Stromal cell of bone marrow (primary cell): Measurements from ENCODE around the gene FRZB.

Source experiments
- DNase-seq: peaks from one replicate; pipeline ENCODE4 v3.0.0-alpha.2; 2012; ENCODE audit warnings: low read depth

Gene FRZB

GRCh38 chr2:182834293-182834692 lies 32.1 kb downstream of the FRZB start:
- DNase-seq, result no peak

- DNase-seq, result no peak
These were observed 33.2 kb downstream of the FRZB start for GRCh38 chr2:182833084-182833854.

- DNase-seq, result no peak
These were observed 34.5 kb downstream of the FRZB start for GRCh38 chr2:182831921-182832320.

GRCh38 chr2:182831101-182831500 lies 35.3 kb downstream of the FRZB start:
- DNase-seq, result no peak

- no peak for DNase-seq
These were observed 39.1 kb downstream of the FRZB start for GRCh38 chr2:182827182-182827879.

GRCh38 chr2:182826496-182826895 lies 39.9 kb downstream of the FRZB start:
- DNase-seq, result no peak

- DNase-seq, result no peak
These were observed 40.4 kb downstream of the FRZB start for GRCh38 chr2:182826064-182826463.

- DNase-seq, result no peak
These were observed 41.7 kb downstream of the FRZB start for GRCh38 chr2:182824767-182825158.

- DNase-seq, result no peak
These were observed 42.2 kb downstream of the FRZB start for GRCh38 chr2:182824056-182824766.

GRCh38 chr2:182822733-182823132 lies 43.7 kb downstream of the FRZB start:
- no peak for DNase-seq

GRCh38 chr2:182821182-182821581 lies 45.3 kb downstream of the FRZB start:
- no peak for DNase-seq

GRCh38 chr2:182819412-182819811 lies 47.0 kb downstream of the FRZB start:
- DNase-seq, result no peak

- DNase-seq, result no peak
These were observed 47.5 kb downstream of the FRZB start for GRCh38 chr2:182818925-182819324.

- no peak for DNase-seq
These were observed 47.9 kb downstream of the FRZB start for GRCh38 chr2:182818501-182818900.

GRCh38 chr2:182817558-182817957 lies 48.9 kb downstream of the FRZB start:
- DNase-seq, result no peak

GRCh38 chr2:182816866-182817265 lies 49.6 kb downstream of the FRZB start:
- DNase-seq, result no peak

- no peak for DNase-seq
These were observed 51.6 kb downstream of the FRZB start for GRCh38 chr2:182814804-182815203.

GRCh38 chr2:182814380-182814779 lies 52.1 kb downstream of the FRZB start:
- no peak for DNase-seq

GRCh38 chr2:182810087-182810486 lies 56.4 kb downstream of the FRZB start:
- DNase-seq, result no peak

GRCh38 chr2:182807319-182807718 lies 59.1 kb downstream of the FRZB start:
- no peak for DNase-seq

GRCh38 chr2:182804128-182804527 lies 62.3 kb downstream of the FRZB start:
- DNase-seq, result no peak

- DNase-seq, result no peak
These were observed 67.7 kb downstream of the FRZB start for GRCh38 chr2:182798736-182799135.

- DNase-seq, result no peak
These were observed 74.0 kb downstream of the FRZB start for GRCh38 chr2:182792441-182792840.
